Measurements from ENCODE around the gene GJC2. TPM values are rescaled to one million over a fixed set of nuclear protein-coding genes. Genes with fewer than 3 reads are reported as not detected.
A peak's percentile ranks its signal among the peaks of the same experiment; 100 is the strongest.

The GJC2 gene
- total RNA-seq, 1 experiment from 2014 or later: not detected

DNA sequence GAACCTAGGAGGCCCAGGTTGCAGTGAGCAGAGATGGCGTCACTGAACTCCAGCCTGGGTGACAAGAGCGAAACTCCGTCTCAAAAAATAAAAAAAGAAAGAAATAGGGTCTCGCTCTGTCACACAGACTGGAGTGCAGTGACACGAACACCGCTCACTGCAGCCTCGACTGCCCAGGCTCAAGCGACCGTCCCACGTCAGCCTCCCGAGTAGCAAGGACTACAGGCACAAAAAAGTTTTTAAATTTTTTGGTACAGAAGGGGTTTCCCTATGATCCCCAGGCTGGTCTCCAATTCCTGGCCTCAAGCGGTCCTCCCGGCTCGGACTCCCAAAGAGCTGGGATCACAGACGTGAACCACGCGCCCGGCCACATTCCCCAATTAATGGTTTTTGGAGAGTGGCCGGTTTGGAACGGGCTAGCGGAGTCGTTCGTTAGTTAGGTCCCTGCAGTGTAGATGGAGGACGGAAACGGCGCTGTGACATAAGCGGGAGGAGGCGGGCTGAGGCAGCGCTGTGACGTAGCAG, 10.3 kb upstream of the GJC2 start:
- H3K9ac ChIP-seq (ENCODE audit: low read length): peak overlapping the region; percentile 92
- H3K4me3 ChIP-seq (ENCODE audit: low read length): peak overlapping the region; percentile 86
- H3K9me3 ChIP-seq (ENCODE audit: low read length): no peaks in the 10 kb centered on the region
- peaks cover 30% of the 10 kb centered on the region for H3K4me1 ChIP-seq (ENCODE audit: low read length)
- no peaks in the 10 kb centered on the region for H3K9me2 ChIP-seq (replicated peaks; ENCODE audit: insufficient read depth, low read length)
- H3K27me3 ChIP-seq (ENCODE audit: low read length): no peaks in the 10 kb centered on the region
- H4K20me1 ChIP-seq (ENCODE audit: insufficient read depth, low read depth, low read length): peaks cover 16% of the 10 kb centered on the region
- H3K4me2 ChIP-seq (ENCODE audit: low read depth, low read length, poor library complexity, severe bottlenecking): peak overlapping the region; percentile 83
- no peaks in the 10 kb centered on the region for H3K36me3 ChIP-seq (ENCODE audit: insufficient read depth, low read length)
- no peak for DNase-seq
- peak overlapping the region; percentile 73 for H3K27ac ChIP-seq (ENCODE audit: low read length)
- peak overlapping the region; percentile 21; the same call in 1 of the 2 replicates for H2AFZ ChIP-seq (ENCODE audit: low read length)
- H3K79me2 ChIP-seq (ENCODE audit: low read length): peaks cover 42% of the 10 kb centered on the region

DNA sequence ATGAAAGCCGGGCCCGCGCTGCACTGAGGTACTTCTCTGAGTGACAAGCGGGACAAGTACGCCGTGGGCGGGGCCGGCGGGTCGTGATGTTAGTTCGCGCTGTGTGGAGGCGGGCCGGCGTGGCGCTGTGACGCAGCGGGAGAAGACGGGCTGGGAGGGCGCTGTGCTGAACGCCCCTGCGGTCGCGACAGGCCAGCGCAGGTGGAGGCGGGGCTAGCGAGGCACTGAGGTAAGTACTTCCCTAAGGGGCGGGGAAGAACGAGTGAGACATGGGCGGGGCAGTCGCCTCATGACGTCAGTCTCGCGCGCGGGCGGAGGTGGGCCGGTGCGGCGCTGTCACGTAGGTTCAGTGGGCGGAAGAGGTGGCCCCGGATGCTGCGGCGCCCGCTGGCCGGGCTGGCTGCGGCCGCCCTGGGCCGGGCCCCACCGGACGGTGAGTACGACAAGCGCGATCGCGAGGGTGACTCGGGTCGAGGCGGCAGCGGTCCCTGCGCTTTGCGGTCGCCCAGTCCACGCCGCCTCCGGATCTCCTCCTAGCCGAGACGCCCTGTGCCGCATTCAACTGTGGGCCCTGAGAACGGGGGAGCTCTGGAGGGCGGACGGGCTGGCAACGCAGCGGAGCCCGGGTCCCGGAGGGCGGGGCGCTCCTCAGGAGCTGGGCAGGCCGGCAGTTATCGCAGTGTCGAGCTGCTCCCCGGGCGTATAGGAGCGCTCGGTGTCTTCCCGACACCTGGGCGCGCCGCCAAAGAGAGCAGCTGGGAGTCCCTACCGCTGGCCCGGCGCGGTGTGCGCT, 9.6 kb upstream of the GJC2 start, which contains the start of gene GUK1:
Gene GUK1, plus strand, starts transcription at position 349 of the 793 bp plus-strand sequence. Its CDS starts 24 bp downstream, at position 373.
- peak within 1 kb of the TSS; percentile 92 for H3K4me2 ChIP-seq (ENCODE audit: low read depth, low read length, poor library complexity, severe bottlenecking)
- peaks cover 49% of the 10 kb centered on the region for H3K79me2 ChIP-seq (ENCODE audit: low read length)
- H3K9me3 ChIP-seq (ENCODE audit: low read length): no peaks in the 10 kb centered on the region
- DNase-seq: peak; percentile 100
- H4K20me1 ChIP-seq (ENCODE audit: insufficient read depth, low read depth, low read length): peaks cover 21% of the 10 kb centered on the region
- no peaks in the 10 kb centered on the region for H3K36me3 ChIP-seq (ENCODE audit: insufficient read depth, low read length)
- peak within 1 kb of the TSS; percentile 21; the same call in 1 of the 2 replicates for H2AFZ ChIP-seq (ENCODE audit: low read length)
- peak within 1 kb of the TSS; percentile 98 for H3K4me3 ChIP-seq (ENCODE audit: low read length)
- H3K27ac ChIP-seq (ENCODE audit: low read length): peak within 1 kb of the TSS; percentile 73
- H3K27me3 ChIP-seq (ENCODE audit: low read length): no peaks in the 10 kb centered on the region
- peaks cover 30% of the 10 kb centered on the region for H3K4me1 ChIP-seq (ENCODE audit: low read length)
- peak within 1 kb of the TSS; percentile 92 for H3K9ac ChIP-seq (ENCODE audit: low read length)
- H3K9me2 ChIP-seq (replicated peaks; ENCODE audit: insufficient read depth, low read length): no peaks in the 10 kb centered on the region

DNA sequence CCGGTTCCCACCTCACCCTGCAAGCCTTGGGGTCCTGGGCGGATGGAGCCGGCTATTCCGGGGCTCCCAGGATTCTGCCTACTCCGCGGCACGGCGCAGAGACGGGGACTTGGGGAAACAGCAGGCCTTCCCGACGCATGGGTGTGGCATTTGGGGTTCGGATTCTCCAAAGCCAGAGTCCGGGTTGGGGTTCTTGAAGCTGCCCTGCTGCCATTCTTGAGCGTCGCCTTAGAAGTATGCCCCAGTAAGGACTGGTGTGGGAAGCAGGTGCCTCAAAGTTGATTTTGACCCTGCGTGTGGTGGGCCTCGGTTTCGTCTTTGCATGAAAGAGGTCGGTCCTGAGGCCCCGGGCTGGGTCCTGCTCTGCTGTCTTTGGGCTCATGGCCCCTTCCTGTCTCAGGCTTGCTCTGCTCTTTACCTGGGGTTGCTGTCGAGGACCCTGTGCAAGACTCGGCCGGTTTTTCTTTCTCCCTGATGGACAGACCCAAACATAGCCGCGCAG, 9.0 kb upstream of the GJC2 start:
- no peak overlapping the region for H3K27ac ChIP-seq (ENCODE audit: low read length)
- peaks cover 21% of the 10 kb centered on the region for H4K20me1 ChIP-seq (ENCODE audit: insufficient read depth, low read depth, low read length)
- no peaks in the 10 kb centered on the region for H3K36me3 ChIP-seq (ENCODE audit: insufficient read depth, low read length)
- DNase-seq: no peak
- H3K9me2 ChIP-seq (replicated peaks; ENCODE audit: insufficient read depth, low read length): no peaks in the 10 kb centered on the region
- H3K27me3 ChIP-seq (ENCODE audit: low read length): no peaks in the 10 kb centered on the region
- no peak overlapping the region for H2AFZ ChIP-seq (ENCODE audit: low read length)
- peaks cover 55% of the 10 kb centered on the region for H3K79me2 ChIP-seq (ENCODE audit: low read length)
- peak overlapping the region; percentile 89 for H3K9ac ChIP-seq (ENCODE audit: low read length)
- H3K9me3 ChIP-seq (ENCODE audit: low read length): no peaks in the 10 kb centered on the region
- peak overlapping the region; percentile 98 for H3K4me3 ChIP-seq (ENCODE audit: low read length)
- peaks cover 30% of the 10 kb centered on the region for H3K4me1 ChIP-seq (ENCODE audit: low read length)
- H3K4me2 ChIP-seq (ENCODE audit: low read depth, low read length, poor library complexity, severe bottlenecking): peak overlapping the region; percentile 92

DNA sequence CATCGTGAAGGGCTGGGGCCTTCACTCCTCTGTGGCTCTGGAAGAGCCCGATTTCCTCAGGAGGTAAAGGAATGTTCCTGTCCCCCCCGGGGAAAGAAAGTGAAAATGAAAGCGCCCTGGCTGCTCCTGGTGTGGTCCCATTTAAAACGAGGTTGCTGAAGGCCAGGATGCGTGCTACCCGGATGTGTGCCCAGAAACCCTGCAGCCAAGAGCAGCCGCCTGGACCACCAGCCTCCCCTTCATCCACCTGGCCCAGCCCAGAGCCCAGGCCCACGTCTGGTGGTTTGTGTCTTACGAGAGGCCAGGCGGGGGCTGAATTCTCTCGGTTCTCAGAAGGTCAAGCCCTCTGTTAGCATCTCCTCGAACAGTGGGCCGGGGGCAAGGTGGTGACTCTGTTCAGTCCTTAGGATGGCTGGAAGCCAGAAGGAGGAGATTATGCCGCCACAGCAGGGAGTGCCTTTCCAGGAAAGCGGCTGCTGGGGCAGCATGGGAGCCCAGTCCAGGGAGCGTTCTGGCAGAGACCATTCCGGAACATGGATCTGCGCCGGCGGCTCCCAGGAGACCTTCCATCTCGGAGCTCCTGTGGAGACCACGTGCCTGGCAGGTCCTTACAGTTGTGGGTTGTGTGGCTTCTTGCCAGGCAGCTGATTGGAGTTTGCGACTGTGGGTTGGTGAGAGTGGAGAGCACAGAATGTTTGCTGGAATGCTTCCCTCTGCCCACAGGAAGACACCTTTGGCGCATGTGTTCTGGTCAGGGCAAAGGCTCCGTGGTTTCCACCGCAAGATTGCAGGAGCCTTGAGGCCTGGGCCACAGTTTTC, 8.3 kb upstream of the GJC2 start:
- Histone ChIP-seq H4K20me1 (ENCODE audit: insufficient read depth, low read depth, low read length) (peaks cover 21% of the 10 kb centered on the region), H3K4me2 (ENCODE audit: low read depth, low read length, poor library complexity, severe bottlenecking) (peak overlapping the region; percentile 92), H2AFZ (ENCODE audit: low read length) (no peak overlapping the region), H3K9me2 (replicated peaks; ENCODE audit: insufficient read depth, low read length) (no peaks in the 10 kb centered on the region), H3K27ac (ENCODE audit: low read length) (no peak overlapping the region), H3K9me3 (ENCODE audit: low read length) (no peaks in the 10 kb centered on the region), H3K36me3 (ENCODE audit: insufficient read depth, low read length) (no peaks in the 10 kb centered on the region), H3K4me3 (ENCODE audit: low read length) (peak overlapping the region; percentile 98), H3K79me2 (ENCODE audit: low read length) (peaks cover 59% of the 10 kb centered on the region), H3K27me3 (ENCODE audit: low read length) (no peaks in the 10 kb centered on the region), H3K4me1 (ENCODE audit: low read length) (peaks cover 30% of the 10 kb centered on the region), H3K9ac (ENCODE audit: low read length) (peak overlapping the region; percentile 89)
- DNase-seq: no peak

DNA sequence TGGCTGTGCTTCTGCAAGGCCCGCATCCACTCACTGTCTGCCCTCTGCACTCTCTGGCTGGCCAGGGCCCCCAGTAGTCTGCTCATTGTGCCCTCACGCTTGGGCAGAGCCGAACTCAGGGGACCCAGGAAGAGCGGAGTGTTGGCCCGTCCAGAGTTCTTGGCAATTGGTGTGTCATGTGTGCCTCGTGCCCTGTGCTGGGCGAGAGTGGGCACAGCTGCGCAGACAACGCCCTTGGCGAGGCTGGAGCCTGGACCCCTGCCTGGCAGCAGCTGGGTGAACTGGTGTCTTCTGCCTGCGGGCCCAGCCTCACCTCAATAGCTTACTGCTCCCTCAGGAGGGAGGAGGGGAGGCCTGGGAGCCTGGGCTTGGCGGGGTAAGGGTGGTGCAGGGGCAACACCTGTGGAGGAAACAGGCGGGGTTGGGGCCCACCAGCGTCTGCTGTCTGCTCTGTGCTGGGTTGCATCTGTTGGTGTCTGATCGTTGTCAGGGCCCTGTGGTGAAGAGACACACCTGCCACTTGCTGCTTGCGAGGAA, 7.5 kb upstream of the GJC2 start:
- H3K27ac ChIP-seq (ENCODE audit: low read length): no peak overlapping the region
- peaks cover 21% of the 10 kb centered on the region for H4K20me1 ChIP-seq (ENCODE audit: insufficient read depth, low read depth, low read length)
- peak overlapping the region; percentile 89 for H3K9ac ChIP-seq (ENCODE audit: low read length)

DNA sequence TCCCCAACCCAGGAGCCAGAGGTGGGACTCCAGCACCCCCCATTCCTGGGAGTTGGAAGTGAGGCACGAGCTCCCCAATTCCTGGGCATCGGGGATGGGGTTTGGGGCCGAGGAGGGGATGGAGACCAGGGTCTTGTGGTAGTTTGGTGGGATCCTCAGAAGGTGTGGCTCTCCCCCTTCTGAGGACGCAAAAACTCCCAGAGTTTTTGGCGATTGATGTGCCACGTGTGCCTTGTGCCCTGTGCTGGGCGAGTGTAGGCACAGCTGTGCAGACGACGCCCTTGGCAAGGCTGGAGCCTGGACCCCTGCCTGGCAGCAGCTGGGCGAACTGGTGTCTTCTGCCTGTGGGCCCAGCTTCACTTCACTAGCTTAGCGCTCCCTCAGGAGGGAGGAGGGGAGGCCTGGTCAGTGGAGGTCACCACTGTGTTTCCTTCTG, 7.0 kb upstream of the GJC2 start:
- no peaks in the 10 kb centered on the region for H3K36me3 ChIP-seq (ENCODE audit: insufficient read depth, low read length)
- no peak overlapping the region for H2AFZ ChIP-seq (ENCODE audit: low read length)
- H3K9me3 ChIP-seq (ENCODE audit: low read length): no peaks in the 10 kb centered on the region
- no peak overlapping the region for H3K4me2 ChIP-seq (ENCODE audit: low read depth, low read length, poor library complexity, severe bottlenecking)
- no peak for DNase-seq
- no peak overlapping the region for H3K27ac ChIP-seq (ENCODE audit: low read length)
- H3K4me3 ChIP-seq (ENCODE audit: low read length): no peak overlapping the region
- H4K20me1 ChIP-seq (ENCODE audit: insufficient read depth, low read depth, low read length): peaks cover 21% of the 10 kb centered on the region
- H3K9me2 ChIP-seq (replicated peaks; ENCODE audit: insufficient read depth, low read length): no peaks in the 10 kb centered on the region
- peaks cover 59% of the 10 kb centered on the region for H3K79me2 ChIP-seq (ENCODE audit: low read length)
- H3K9ac ChIP-seq (ENCODE audit: low read length): peak overlapping the region; percentile 89; the same call in 1 of the 2 replicates
- H3K4me1 ChIP-seq (ENCODE audit: low read length): peaks cover 28% of the 10 kb centered on the region
- H3K27me3 ChIP-seq (ENCODE audit: low read length): no peaks in the 10 kb centered on the region

More for the DNA sequence above, 7.5 kb upstream of the GJC2 start:
- Histone ChIP-seq H3K27me3 (ENCODE audit: low read length) (no peaks in the 10 kb centered on the region), H3K9me3 (ENCODE audit: low read length) (no peaks in the 10 kb centered on the region), H3K79me2 (ENCODE audit: low read length) (peaks cover 59% of the 10 kb centered on the region), H3K4me2 (ENCODE audit: low read depth, low read length, poor library complexity, severe bottlenecking) (peak overlapping the region; percentile 92), H3K36me3 (ENCODE audit: insufficient read depth, low read length) (no peaks in the 10 kb centered on the region), H2AFZ (ENCODE audit: low read length) (no peak overlapping the region), H3K9me2 (replicated peaks; ENCODE audit: insufficient read depth, low read length) (no peaks in the 10 kb centered on the region), H3K4me3 (ENCODE audit: low read length) (peak overlapping the region; percentile 98; the same call in 1 of the 2 replicates), H3K4me1 (ENCODE audit: low read length) (peaks cover 30% of the 10 kb centered on the region)
- no peak for DNase-seq

DNA sequence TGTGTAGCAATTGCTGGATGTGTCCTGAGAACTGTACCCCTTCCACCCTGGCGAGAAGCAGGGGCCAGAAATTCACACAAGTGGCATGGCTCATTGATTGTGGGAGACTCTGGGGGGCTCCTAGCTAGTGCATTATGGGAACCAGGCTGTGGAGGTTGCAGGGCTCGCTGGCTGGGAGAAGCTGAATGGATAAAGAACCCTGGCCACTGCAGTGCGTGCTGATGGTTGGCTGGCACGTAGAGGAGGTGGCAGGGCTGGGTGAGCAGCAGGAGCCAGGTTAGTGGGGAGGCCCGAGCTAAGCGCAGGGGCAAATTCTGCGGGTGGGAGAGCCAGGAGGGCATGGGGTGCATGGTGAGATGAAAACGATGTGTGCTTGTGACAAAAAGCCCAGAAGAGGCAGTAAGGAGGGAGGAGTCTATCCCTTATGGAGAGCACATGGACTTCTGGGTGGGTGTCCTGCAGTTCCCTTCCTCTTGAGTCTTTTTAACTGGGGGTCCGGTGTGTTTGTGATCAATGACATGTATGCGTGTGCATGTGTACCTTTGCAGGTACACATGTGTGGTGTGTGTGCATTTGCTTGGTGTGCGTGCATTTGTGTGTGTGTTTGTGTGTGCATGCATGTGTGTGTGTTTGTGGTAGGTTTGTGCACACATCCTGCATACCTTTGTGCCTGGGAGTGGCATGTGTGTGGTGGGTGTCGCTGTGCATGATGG, 6.1 kb upstream of the GJC2 start:
- no peaks in the 10 kb centered on the region for H3K9me2 ChIP-seq (replicated peaks; ENCODE audit: insufficient read depth, low read length)
- peaks cover 21% of the 10 kb centered on the region for H4K20me1 ChIP-seq (ENCODE audit: insufficient read depth, low read depth, low read length)
- peaks cover 59% of the 10 kb centered on the region for H3K79me2 ChIP-seq (ENCODE audit: low read length)
- no peak for DNase-seq
- no peak overlapping the region for H3K27ac ChIP-seq (ENCODE audit: low read length)
- H3K9me3 ChIP-seq (ENCODE audit: low read length): no peaks in the 10 kb centered on the region
- peaks cover 19% of the 10 kb centered on the region for H3K4me1 ChIP-seq (ENCODE audit: low read length)
- H3K4me3 ChIP-seq (ENCODE audit: low read length): no peak overlapping the region
- H3K36me3 ChIP-seq (ENCODE audit: insufficient read depth, low read length): no peaks in the 10 kb centered on the region
- no peak overlapping the region for H2AFZ ChIP-seq (ENCODE audit: low read length)
- H3K27me3 ChIP-seq (ENCODE audit: low read length): no peaks in the 10 kb centered on the region
- H3K4me2 ChIP-seq (ENCODE audit: low read depth, low read length, poor library complexity, severe bottlenecking): no peak overlapping the region
- no peak overlapping the region for H3K9ac ChIP-seq (ENCODE audit: low read length)
